Measurements from ENCODE around the gene ZNF763.
"Not testable (repeated sequence)": the region's sequence is repeated elsewhere in the genome, so short reads cannot be mapped to it uniquely, and the experiment has no call there.

ZNF763 gene

GRCh38 chr19:11971041-11971440, 6.2 kb downstream of the ZNF763 start:
- no peak for DNase-seq (ENCODE audit: low read depth)

GRCh38 chr19:11973019-11973810, 8.4 kb downstream of the ZNF763 start:
- no peak for DNase-seq (ENCODE audit: low read depth)

DNA sequence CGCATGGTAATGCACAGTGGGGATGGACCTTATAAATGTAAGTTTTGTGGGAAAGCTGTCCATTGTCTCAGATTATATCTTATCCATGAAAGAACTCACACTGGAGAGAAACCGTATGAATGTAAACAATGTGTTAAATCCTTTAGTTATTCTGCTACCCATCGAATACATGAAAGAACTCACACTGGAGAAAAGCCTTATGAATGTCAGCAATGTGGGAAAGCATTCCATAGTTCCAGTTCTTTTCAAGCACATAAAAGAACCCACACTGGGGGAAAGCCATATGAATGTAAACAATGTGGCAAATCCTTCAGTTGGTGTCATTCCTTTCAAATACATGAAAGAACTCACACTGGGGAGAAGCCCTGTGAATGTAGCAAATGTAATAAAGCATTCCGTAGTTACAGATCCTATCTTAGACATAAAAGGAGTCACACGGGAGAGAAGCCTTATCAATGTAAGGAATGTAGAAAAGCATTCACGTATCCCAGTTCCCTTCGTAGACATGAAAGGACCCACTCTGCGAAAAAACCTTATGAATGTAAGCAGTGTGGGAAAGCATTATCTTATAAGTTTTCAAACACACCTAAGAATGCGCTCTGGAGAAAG, 13.8 kb downstream of the ZNF763 start:
- no peak for DNase-seq (ENCODE audit: low read depth)

GRCh38 chr19:11979527-11979926, 14.7 kb downstream of the ZNF763 start:
- no peak for DNase-seq (ENCODE audit: low read depth)

DNA sequence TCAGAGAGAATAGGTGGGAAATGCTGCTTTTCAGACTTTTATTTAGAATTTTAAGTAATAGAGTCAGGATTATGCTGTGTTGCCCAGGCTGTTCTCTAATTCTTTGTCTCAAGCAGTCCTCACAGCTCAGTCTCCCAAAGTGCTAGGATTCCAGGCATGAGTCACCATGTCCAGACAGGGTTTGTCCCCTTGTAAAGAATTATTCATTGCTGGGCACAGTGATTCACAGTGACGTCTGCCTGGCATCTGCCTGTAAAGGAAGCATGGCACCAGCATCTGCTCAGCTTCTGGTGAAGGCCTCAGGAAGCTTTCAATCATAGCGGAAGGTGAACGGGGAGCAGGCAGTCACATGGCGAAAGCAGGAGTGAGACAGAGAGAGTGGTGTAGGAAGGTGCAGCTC, 17.7 kb downstream of the ZNF763 start:
- no peak for DNase-seq (ENCODE audit: low read depth)

DNA sequence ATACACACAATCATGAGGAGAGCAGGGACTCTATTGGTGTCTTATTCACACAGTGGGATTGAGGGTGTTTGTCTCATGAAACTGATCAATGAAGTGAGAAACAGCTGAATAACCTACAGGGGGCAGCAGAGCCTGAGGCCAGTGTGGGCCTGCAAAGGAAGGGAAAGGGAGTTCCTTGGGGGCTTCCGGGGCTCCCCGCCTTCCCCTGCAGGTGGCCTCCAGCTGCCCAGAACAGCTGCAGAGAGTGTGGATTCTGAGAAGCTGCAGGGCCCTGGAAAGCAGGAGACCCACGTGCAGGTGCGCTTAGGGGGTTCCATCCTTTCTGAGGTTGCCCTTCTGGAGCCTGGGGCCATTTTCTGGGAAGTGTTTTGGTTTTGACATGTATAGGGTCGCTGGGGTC, 20.1 kb downstream of the ZNF763 start:
- no peak for DNase-seq (ENCODE audit: low read depth)

- no peak for DNase-seq (ENCODE audit: low read depth)
Measured at GRCh38 chr19:11986754-11987153, 21.9 kb downstream of the ZNF763 start.

DNA sequence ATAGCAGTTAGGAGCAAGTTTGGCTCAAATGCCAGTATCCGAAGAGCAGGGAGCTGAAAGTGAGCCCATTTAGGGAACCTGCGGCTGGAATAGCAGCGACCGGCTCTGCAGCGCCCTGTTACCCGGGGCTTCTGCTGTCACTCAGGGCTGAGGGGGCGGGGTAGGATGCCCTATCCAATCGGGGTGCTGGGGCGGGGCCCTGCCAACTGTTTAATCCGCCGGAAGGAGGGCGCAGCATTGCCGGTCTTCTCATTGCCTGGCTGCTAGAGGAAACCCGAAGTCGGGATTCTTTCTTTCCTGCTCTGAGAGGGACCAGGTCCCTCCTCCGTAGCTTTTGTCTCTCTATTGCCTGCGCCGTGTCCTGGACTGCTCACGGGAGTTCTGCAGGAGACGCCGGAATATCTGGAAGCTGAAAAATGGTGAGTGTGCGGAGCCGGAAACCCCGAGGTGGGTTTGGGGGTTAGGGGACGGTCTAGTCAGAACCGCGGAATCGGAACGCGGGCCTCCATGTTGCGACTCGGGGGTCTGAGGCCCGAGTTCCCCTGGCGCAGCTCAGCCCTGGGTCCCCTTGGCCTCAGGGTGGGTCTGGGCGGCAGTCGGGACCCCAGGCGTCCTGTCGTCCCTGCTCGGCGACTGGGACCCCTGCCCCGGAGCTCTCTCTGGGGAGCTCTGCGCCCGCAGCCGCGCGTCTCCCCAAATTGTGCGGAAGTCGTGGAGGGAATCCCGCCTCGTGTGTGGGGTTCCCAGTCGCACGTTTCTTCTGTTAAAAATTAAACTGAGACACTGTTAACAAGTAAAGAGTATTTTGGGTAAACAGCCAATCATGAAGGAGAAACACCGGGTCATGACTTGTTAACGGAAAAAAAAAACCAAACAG, 22.8 kb downstream of the ZNF763 start:
- peak; percentile 87 for DNase-seq (ENCODE audit: low read depth)

- DNase-seq (ENCODE audit: low read depth), result no peak
Measured at GRCh38 chr19:11989112-11989456, 24.2 kb downstream of the ZNF763 start.

DNA sequence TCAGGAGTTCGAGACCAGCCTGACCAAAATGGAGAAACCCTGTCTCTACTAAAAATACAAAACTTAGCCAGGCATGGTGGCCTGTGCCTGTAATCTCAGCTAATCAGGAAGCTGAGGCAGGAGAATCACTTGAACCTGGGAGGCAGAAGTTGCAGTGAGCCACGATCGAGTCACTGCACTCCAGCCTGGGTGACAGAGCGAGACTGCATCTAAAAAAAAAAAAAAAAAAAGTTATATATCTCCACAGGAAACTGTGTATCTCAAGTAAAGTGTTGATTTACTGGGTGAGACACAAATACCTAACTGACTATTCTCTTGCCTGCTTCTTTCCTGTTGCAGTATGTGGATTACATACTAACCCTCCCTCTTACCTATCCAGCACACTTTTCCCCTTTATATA, 27.1 kb downstream of the ZNF763 start:
- DNase-seq (ENCODE audit: low read depth), result not testable (repeated sequence)

DNA sequence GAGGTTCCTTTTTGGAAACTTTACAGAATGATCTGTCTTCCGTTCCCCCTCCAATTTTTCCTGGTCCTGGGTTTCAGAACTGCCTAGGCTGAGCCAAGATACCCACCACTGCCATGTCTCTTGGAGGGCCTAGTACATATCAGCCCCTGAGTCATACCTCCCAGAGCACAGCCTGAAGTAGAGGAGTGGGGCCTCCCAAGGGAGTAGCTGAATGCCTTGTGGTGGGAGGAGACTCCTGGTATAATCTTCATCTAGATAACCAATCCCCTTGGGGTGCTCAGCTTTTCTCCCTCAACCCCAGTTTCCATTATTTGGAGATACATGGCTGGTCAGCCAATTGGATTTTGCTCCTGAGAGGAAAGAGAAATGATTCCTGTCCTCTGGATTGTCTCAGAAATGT, 30.3 kb downstream of the ZNF763 start:
- no peak for DNase-seq (ENCODE audit: low read depth)

DNA sequence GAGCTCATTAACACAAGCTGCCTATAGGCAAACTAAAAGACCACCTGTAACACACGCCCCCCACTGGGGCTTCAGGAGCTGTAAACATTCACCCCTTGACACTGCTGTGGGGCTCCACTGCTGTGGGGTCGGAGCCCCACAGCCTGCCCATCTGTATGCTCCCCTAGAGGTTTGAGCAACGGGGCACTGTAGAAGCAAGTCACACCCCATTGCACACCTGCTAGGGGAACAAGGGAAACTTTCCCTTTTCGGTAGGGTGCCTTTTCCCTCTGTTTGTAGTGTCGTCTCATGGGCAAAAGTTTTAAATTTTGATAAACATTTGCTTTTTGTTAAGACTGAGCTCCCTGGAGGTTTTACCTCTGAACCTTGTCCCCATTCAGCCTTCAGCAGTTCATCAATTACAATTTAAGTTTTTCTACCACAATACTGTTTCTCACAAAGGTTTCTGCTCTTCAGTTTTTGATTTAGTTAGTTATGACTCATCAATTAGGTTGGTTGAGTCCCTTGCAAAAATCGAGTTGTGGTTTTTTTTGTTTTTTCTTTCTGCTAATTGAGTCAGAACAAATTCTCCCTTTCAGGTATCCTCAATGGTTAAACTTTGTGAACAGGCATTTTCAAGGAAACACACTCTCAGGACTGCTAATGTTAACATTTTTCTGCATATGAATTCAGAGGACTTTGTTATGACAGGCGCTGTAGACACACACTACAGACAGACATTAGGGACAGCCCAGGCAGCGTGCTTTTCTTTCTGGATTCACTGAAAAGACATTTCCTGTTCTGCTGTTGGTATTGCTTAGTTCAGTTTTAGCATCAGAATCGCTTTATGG, 35.5 kb downstream of the ZNF763 start:
- no peak for DNase-seq (ENCODE audit: low read depth)

DNA sequence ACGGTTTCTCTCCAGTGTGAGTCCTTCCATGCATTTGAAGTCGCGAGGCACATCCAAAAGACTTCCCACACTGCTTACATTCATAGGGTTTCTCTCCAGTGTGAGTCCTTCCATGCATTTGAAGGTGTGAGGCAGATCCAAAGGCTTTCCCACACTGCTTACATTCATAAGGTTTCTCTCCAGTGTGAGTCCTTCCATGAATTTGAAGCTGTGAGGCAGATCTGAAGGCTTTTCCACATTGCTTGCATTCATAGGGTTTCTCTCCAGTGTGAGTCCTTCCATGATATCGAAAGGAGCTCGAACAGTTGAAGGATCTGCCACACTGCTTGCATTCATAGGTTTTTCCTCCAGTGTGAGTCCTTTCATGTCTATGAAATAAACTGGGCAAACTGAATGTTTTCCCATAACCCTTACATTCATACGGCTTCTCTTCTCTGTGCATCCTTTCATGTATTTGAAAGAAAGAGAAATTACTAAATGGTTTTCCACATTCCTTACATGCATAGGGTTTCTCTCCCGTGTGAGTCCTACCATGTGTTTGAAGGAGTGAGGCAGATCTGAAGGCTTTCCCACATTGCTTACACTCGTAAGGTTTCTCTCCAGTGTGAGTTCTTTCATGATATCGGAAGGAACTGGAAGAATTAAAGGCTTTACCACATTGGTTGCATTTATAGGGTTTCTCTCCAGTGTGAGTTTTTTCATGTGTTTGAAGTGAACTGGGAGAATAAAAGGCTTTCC, 50.3 kb downstream of the ZNF763 start:
- DNase-seq (ENCODE audit: low read depth), result no peak

GRCh38 chr19:12015753-12016116, 50.9 kb downstream of the ZNF763 start:
- no peak for DNase-seq (ENCODE audit: low read depth)

Data from stimulated activated CD8-positive, alpha-beta memory T cell treated with anti-CD3 and anti-CD28 coated beads, Interleukin-12 subunit alpha, Interleukin-12 subunit beta, amount 100 ng/mL, for 1 hour (primary cell).